ENCODE results near the gene SPEG.

SPEG gene

GRCh38 chr2:219508971-219509779, 74.5 kb downstream of the SPEG start:
- in situ Hi-C loops (cut with HindIII; ENCODE audit: low sequenced_read_pairs): loop anchor here (5.0 kb wide), 1 partner anchor 37 kb away; no protein-coding TSS in a partner anchor

- in situ Hi-C loops (cut with HindIII; ENCODE audit: low sequenced_read_pairs): loop anchor here (5.0 kb wide), 1 partner anchor 38 kb away; no protein-coding TSS in a partner anchor
These were observed 75.3 kb downstream of the SPEG start for GRCh38 chr2:219509780-219510511.

- in situ Hi-C loops (cut with HindIII; ENCODE audit: low sequenced_read_pairs): no loop called here
These were observed 76.0 kb downstream of the SPEG start for GRCh38 chr2:219510512-219511135.

GRCh38 chr2:219511547-219512325, 77.1 kb downstream of the SPEG start:
- in situ Hi-C loops (cut with HindIII; ENCODE audit: low sequenced_read_pairs): no loop called here

- in situ Hi-C loops (cut with HindIII; ENCODE audit: low sequenced_read_pairs): no loop called here
These were observed 78.0 kb downstream of the SPEG start for GRCh38 chr2:219512524-219513216.

- in situ Hi-C loops (cut with HindIII; ENCODE audit: low sequenced_read_pairs): no loop called here
These were observed 79.1 kb downstream of the SPEG start for GRCh38 chr2:219513787-219514186.

- in situ Hi-C loops (cut with HindIII; ENCODE audit: low sequenced_read_pairs): no loop called here
These were observed 79.6 kb downstream of the SPEG start, which contains the start of gene ASIC4 for GRCh38 chr2:219514196-219514761. Gene ASIC4, plus strand, starts transcription at chr2:219514482. Its CDS starts 243 bp downstream, at chr2:219514725.

- in situ Hi-C loops (cut with HindIII; ENCODE audit: low sequenced_read_pairs): no loop called here
These were observed 80.2 kb downstream of the SPEG start for GRCh38 chr2:219514836-219515235.

GRCh38 chr2:219515874-219516629, 81.4 kb downstream of the SPEG start:
- in situ Hi-C loops (cut with HindIII; ENCODE audit: low sequenced_read_pairs): no loop called here

GRCh38 chr2:219516888-219517287, 82.2 kb downstream of the SPEG start:
- in situ Hi-C loops (cut with HindIII; ENCODE audit: low sequenced_read_pairs): no loop called here

- in situ Hi-C loops (cut with HindIII; ENCODE audit: low sequenced_read_pairs): no loop called here
These were observed 83.5 kb downstream of the SPEG start for GRCh38 chr2:219517954-219518778.

- in situ Hi-C loops (cut with HindIII; ENCODE audit: low sequenced_read_pairs): no loop called here
These were observed 84.9 kb downstream of the SPEG start for GRCh38 chr2:219519526-219519916.

- in situ Hi-C loops (cut with HindIII; ENCODE audit: low sequenced_read_pairs): no loop called here
These were observed 85.4 kb downstream of the SPEG start for GRCh38 chr2:219520079-219520478.

GRCh38 chr2:219521066-219521880, 86.6 kb downstream of the SPEG start:
- in situ Hi-C loops (cut with HindIII; ENCODE audit: low sequenced_read_pairs): no loop called here

- in situ Hi-C loops (cut with HindIII; ENCODE audit: low sequenced_read_pairs): no loop called here
These were observed 87.7 kb downstream of the SPEG start for GRCh38 chr2:219522111-219523030.

- in situ Hi-C loops (cut with HindIII; ENCODE audit: low sequenced_read_pairs): no loop called here
These were observed 88.5 kb downstream of the SPEG start for GRCh38 chr2:219523031-219523671.
